BJ (cell line): ENCODE measurements around the gene NRG3. TPM values are rescaled to one million over a fixed set of nuclear protein-coding genes. Genes with fewer than 3 reads are reported as not detected.

Experiments used
- CTCF ChIA-PET: fragments of 350-600 bp; formaldehyde crosslinking; extraction: SDS; loops from one replicate; lab custom pipeline; 2021; ENCODE audit warnings: antibody characterized with exemption, inconsistent platforms; lab: Yijun Ruan, JAX
- POLR2A ChIA-PET: fragments of 300-600 bp; sonication (Branson Sonifier 250); formaldehyde crosslinking; extraction: SDS; loops from one replicate; lab custom pipeline; 2021; ENCODE audit warnings: antibody characterized with exemption; lab: Charles Lee
- DNase-seq: peaks from one replicate; pipeline ENCODE4 v3.0.0-alpha.2; 2011; ENCODE audit warnings: low read depth
- H3K27me3 ChIP-seq: 2 replicates; pipeline ENCODE4 v1.6.0; 2011; ENCODE audit warnings: low read length; ENCODE audit not compliant: control insufficient read depth, insufficient read depth
- H3K36me3 ChIP-seq: 2 replicates; pipeline ENCODE4 v1.5.1; 2011; ENCODE audit warnings: low read length; ENCODE audit not compliant: control insufficient read depth, insufficient read depth
- H3K4me3 ChIP-seq: 2 replicates; pipeline ENCODE4 v1.5.1; 2011; ENCODE audit warnings: low read depth, mild to moderate bottlenecking, control low read depth, low read length
- CTCF ChIP-seq: IDR thresholded peaks from 2 replicates; pipeline ENCODE4 v1.5.1; 2011; ENCODE audit warnings: low read depth, mild to moderate bottlenecking, control low read depth, inconsistent platforms, low read length, moderate library complexity; ENCODE audit not compliant: insufficient read depth
- polyA plus RNA-seq: library from polyadenylated mRNA; depleted of rRNA; stranded (reverse); fragments of >200 nt; gene quantifications from 2 replicates; pipeline ENCODE4 v1.2.3, GENCODE V29; 2011

Gene NRG3
- polyA plus RNA-seq, 1 experiment, result not detected

- ChIA-PET POLR2A (no interaction called here), CTCF (interaction anchor here (1.3 kb wide), 1 partner anchor 11 kb away, joined by 3 read pairs; no protein-coding TSS in a partner anchor)
- no peaks in the 10 kb centered on the region for H3K36me3 ChIP-seq
- no peak overlapping the region for H3K4me3 ChIP-seq
- no peak for DNase-seq
- no peaks in the 10 kb centered on the region for H3K27me3 ChIP-seq
- no peak for TF ChIP-seq CTCF
Measured at GRCh38 chr10:82267465-82267864, 392.5 kb downstream of the NRG3 start.

GRCh38 chr10:82267960-82268359 lies 393.0 kb downstream of the NRG3 start:
- Histone ChIP-seq H3K36me3 (no peaks in the 10 kb centered on the region), H3K27me3 (no peaks in the 10 kb centered on the region), H3K4me3 (no peak overlapping the region)
- no peak for DNase-seq
- CTCF ChIA-PET, result interaction anchor here (1.3 kb wide), 1 partner anchor 10 kb away, joined by 3 read pairs; no protein-coding TSS in a partner anchor
- TF ChIP-seq CTCF, result no peak
- POLR2A ChIA-PET, result no interaction called here

GRCh38 chr10:82277591-82277990 lies 402.6 kb downstream of the NRG3 start:
- H3K27me3 ChIP-seq, result no peaks in the 10 kb centered on the region
- no peaks in the 10 kb centered on the region for H3K36me3 ChIP-seq
- ChIA-PET CTCF (interaction anchor here (0.9 kb wide), 1 partner anchor 15 kb away, joined by 3 read pairs; no protein-coding TSS in a partner anchor), POLR2A (no interaction called here)
- H3K4me3 ChIP-seq, result no peak overlapping the region
- TF ChIP-seq CTCF, result no peak
- DNase-seq, result no peak

- H3K4me3 ChIP-seq, result no peak overlapping the region
- no peaks in the 10 kb centered on the region for H3K27me3 ChIP-seq
- CTCF ChIA-PET, result interaction anchor here (0.7 to 0.9 kb wide), 2 partner anchors 11 to 14 kb away, joined by 3 read pairs; no protein-coding TSS in a partner anchor
- TF ChIP-seq CTCF, result no peak
- no peaks in the 10 kb centered on the region for H3K36me3 ChIP-seq
- DNase-seq, result no peak
- POLR2A ChIA-PET, result no interaction called here
Measured at GRCh38 chr10:82278401-82279182, 403.6 kb downstream of the NRG3 start.

GRCh38 chr10:82282782-82283456 lies 407.9 kb downstream of the NRG3 start:
- ChIA-PET CTCF (no interaction called here), POLR2A (no interaction called here)
- no peak for TF ChIP-seq CTCF
- H3K27me3 ChIP-seq, result no peaks in the 10 kb centered on the region
- H3K4me3 ChIP-seq, result no peak overlapping the region
- H3K36me3 ChIP-seq, result no peaks in the 10 kb centered on the region
- DNase-seq, result no peak
